ENCODE data around the gene LRRFIP2. TPM values are rescaled to one million over a fixed set of nuclear protein-coding genes. Genes with fewer than 3 reads are reported as not detected.

The LRRFIP2 gene
- total and polyA plus RNA-seq, 2 donors from 2014 or later, result 26.1 to 61.4 TPM

DNA sequence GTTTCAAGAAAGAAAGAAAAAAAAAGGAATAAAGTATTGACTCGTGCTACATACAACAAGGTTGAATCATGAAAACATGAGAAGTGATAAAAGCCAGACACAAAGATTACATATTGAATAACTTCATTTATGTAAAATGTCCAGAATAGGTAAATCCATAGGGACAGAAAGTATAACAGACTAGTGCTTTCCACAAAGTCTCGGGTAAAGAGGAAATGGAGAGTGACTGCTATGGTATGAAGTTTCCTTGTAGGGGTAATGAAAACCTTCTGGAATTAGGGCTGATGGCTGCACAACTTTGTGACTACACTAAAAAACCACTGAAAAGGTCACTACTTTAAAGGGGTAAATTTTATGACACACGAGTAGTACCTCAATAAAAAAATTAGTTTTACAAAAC is 13.0 kb downstream of the LRRFIP2 start:
- intact Hi-C loops (cut with DNase I), result no loop called here
- FAIRE-seq, result no peak
- no peak overlapping the region for H3K27ac ChIP-seq (ENCODE audit: low read depth in 2 of 2, low read length in 2 of 2)

DNA sequence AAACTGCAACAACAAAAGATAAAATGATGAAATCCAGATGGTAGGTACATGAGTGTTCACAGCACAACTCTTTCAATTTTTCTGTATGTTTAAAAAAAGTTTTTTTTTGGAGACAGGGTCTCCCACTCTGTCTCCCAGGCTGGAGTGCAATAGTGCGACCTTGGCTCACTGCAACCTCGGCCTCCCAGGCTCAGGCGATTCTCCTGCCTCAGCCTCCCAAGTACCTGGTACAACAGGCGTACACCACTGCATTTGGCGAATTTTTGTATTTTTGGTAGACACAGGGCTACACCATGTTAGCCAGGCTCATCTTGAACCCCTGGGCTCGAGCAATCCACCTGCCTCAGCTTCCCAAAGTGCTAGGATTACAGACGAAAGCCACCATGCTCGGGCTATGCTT is 18.6 kb downstream of the LRRFIP2 start:
- intact Hi-C loops (cut with DNase I), result no loop called here
- no peak for FAIRE-seq
- Histone ChIP-seq H3K27me3 (ENCODE audit: control insufficient read depth, insufficient read depth, low read length) (no peaks in the 10 kb centered on the region), H3K4me1 (ENCODE audit: control insufficient read depth in 2 of 3, insufficient read depth in 2 of 3, low read depth in 1 of 3, low read length in 3 of 3) (no peaks in the 10 kb centered on the region), H3K4me3 (ENCODE audit: low read length in 3 of 3) (no peak overlapping the region), H3K9ac (ENCODE audit: low read length in 3 of 3) (no peak overlapping the region), H3K27ac (ENCODE audit: low read depth in 2 of 2, low read length in 2 of 2) (no peak overlapping the region), H3K9me3 (ENCODE audit: control insufficient read depth in 2 of 3, insufficient read depth in 1 of 3, low read length in 3 of 3) (no peaks in the 10 kb centered on the region), H3K36me3 (ENCODE audit: control insufficient read depth in 2 of 3, insufficient read depth in 3 of 3, low read length in 3 of 3) (no peaks in the 10 kb centered on the region)
- DNase-seq, result no peak
- TF ChIP-seq, protein P1, sequence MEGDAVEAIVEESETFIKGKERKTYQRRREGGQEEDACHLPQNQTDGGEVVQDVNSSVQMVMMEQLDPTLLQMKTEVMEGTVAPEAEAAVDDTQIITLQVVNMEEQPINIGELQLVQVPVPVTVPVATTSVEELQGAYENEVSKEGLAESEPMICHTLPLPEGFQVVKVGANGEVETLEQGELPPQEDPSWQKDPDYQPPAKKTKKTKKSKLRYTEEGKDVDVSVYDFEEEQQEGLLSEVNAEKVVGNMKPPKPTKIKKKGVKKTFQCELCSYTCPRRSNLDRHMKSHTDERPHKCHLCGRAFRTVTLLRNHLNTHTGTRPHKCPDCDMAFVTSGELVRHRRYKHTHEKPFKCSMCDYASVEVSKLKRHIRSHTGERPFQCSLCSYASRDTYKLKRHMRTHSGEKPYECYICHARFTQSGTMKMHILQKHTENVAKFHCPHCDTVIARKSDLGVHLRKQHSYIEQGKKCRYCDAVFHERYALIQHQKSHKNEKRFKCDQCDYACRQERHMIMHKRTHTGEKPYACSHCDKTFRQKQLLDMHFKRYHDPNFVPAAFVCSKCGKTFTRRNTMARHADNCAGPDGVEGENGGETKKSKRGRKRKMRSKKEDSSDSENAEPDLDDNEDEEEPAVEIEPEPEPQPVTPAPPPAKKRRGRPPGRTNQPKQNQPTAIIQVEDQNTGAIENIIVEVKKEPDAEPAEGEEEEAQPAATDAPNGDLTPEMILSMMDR (IDR thresholded peaks at IDR 0.05; ENCODE audit: borderline replicate concordance, extremely low read depth, insufficient read depth), result no peak

More for the DNA sequence above, 13.0 kb downstream of the LRRFIP2 start:
- no peak for DNase-seq
- Histone ChIP-seq H3K27me3 (ENCODE audit: control insufficient read depth, insufficient read depth, low read length) (no peaks in the 10 kb centered on the region), H3K9me3 (ENCODE audit: control insufficient read depth in 2 of 3, insufficient read depth in 1 of 3, low read length in 3 of 3) (no peaks in the 10 kb centered on the region), H3K36me3 (ENCODE audit: control insufficient read depth in 2 of 3, insufficient read depth in 3 of 3, low read length in 3 of 3) (peaks cover 0 to 7% (median 0%) of the 10 kb centered on the region in 3 donors), H3K9ac (ENCODE audit: low read length in 3 of 3) (no peak overlapping the region), H3K4me1 (ENCODE audit: control insufficient read depth in 2 of 3, insufficient read depth in 2 of 3, low read depth in 1 of 3, low read length in 3 of 3) (peaks cover 0 to 3% (median 0%) of the 10 kb centered on the region in 3 donors), H3K4me3 (ENCODE audit: low read length in 3 of 3) (no peak overlapping the region)
- TF ChIP-seq, protein P1 (IDR thresholded peaks at IDR 0.05; ENCODE audit: borderline replicate concordance, extremely low read depth, insufficient read depth), result no peak

DNA sequence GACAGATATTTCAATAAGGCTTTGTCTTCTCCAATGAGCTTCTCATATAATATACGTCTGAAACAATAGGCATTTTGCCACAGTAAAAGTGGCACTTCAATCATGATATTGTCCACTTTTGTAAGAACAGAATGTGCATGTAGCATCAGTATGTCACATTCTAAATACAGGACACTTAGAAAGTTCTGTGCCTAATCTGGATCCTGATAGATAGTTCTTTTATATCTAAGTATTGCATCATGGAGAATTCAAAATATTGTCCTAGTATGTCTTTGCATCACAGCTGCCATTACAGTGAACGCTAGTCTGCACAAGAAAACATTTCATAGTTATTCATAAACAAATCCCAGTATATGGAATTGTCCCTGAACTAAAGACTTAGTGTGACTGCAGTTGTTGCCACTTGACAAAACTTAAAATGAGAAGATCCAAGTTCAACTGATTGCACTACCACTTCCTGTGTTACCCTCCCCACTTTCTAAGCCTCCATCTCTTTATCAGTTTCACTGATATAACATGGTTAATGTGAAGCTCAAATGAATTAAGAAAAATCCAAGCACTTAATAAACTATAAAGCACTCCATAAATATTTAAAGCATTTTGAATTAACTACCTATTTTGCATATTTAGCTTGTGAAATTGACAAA is 19.6 kb downstream of the LRRFIP2 start:
- no peak for DNase-seq
- Histone ChIP-seq H3K4me1 (ENCODE audit: control insufficient read depth in 2 of 3, insufficient read depth in 2 of 3, low read depth in 1 of 3, low read length in 3 of 3) (no peaks in the 10 kb centered on the region), H3K27me3 (ENCODE audit: control insufficient read depth, insufficient read depth, low read length) (no peaks in the 10 kb centered on the region), H3K27ac (ENCODE audit: low read depth in 2 of 2, low read length in 2 of 2) (no peak overlapping the region), H3K9ac (ENCODE audit: low read length in 3 of 3) (no peak overlapping the region), H3K9me3 (ENCODE audit: control insufficient read depth in 2 of 3, insufficient read depth in 1 of 3, low read length in 3 of 3) (no peaks in the 10 kb centered on the region), H3K36me3 (ENCODE audit: control insufficient read depth in 2 of 3, insufficient read depth in 3 of 3, low read length in 3 of 3) (no peaks in the 10 kb centered on the region), H3K4me3 (ENCODE audit: low read length in 3 of 3) (no peak overlapping the region)
- no peak for FAIRE-seq
- TF ChIP-seq, protein P1 (IDR thresholded peaks at IDR 0.05; ENCODE audit: borderline replicate concordance, extremely low read depth, insufficient read depth), result no peak
- intact Hi-C loops (cut with DNase I), result no loop called here

DNA sequence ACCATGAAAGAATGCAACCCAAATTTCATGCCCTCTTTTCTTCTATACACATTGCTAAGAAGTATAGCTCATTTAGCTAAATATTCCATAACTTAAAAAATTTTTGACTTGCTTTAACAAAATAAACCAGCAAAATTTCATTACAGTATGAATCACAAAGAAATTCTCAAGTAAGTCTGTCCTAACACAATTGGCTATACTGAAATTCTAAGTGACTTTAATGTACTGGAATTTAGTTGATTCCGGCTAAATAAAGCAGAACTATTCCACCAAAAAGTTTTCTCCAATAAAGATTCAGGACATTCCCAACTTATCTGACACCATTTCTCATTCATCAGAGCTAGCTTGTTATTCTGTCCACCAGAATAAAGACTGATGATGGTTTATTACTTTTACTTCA is 23.8 kb downstream of the LRRFIP2 start:
- no peaks in the 10 kb centered on the region for H3K9me3 ChIP-seq (ENCODE audit: control insufficient read depth in 2 of 3, insufficient read depth in 1 of 3, low read length in 3 of 3)
- no peaks in the 10 kb centered on the region for H3K27me3 ChIP-seq (ENCODE audit: control insufficient read depth, insufficient read depth, low read length)
- H3K4me1 ChIP-seq (ENCODE audit: control insufficient read depth in 2 of 3, insufficient read depth in 2 of 3, low read depth in 1 of 3, low read length in 3 of 3), result no peaks in the 10 kb centered on the region
- no peak for FAIRE-seq
- no peak overlapping the region for H3K27ac ChIP-seq (ENCODE audit: low read depth in 2 of 2, low read length in 2 of 2)
- intact Hi-C loops (cut with DNase I), result no loop called here
- peaks cover 0 to 12% (median 3%) of the 10 kb centered on the region in 3 donors for H3K36me3 ChIP-seq (ENCODE audit: control insufficient read depth in 2 of 3, insufficient read depth in 3 of 3, low read length in 3 of 3)
- DNase-seq, result no peak
- H3K4me3 ChIP-seq (ENCODE audit: low read length in 3 of 3), result no peak overlapping the region
- TF ChIP-seq, protein P1 (IDR thresholded peaks at IDR 0.05; ENCODE audit: borderline replicate concordance, extremely low read depth, insufficient read depth), result no peak
- H3K9ac ChIP-seq (ENCODE audit: low read length in 3 of 3), result no peak overlapping the region
